ENCODE measurements around the gene MAP2K4.
"Not testable (repeated sequence)": the region's sequence is repeated elsewhere in the genome, so short reads cannot be mapped to it uniquely, and the experiment has no call there.

GRCh38 chr17:11972741-11973140 is 47.9 kb upstream of the MAP2K4 start:
- not testable (repeated sequence) for TF ChIP-seq CTCF, POLR2A (IDR thresholded peaks at IDR 0.05)

Data from lower leg skin (tissue), 3 donors.